ENCODE results near the gene DAND5.

DAND5 gene, protein sequence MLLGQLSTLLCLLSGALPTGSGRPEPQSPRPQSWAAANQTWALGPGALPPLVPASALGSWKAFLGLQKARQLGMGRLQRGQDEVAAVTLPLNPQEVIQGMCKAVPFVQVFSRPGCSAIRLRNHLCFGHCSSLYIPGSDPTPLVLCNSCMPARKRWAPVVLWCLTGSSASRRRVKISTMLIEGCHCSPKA

DNA sequence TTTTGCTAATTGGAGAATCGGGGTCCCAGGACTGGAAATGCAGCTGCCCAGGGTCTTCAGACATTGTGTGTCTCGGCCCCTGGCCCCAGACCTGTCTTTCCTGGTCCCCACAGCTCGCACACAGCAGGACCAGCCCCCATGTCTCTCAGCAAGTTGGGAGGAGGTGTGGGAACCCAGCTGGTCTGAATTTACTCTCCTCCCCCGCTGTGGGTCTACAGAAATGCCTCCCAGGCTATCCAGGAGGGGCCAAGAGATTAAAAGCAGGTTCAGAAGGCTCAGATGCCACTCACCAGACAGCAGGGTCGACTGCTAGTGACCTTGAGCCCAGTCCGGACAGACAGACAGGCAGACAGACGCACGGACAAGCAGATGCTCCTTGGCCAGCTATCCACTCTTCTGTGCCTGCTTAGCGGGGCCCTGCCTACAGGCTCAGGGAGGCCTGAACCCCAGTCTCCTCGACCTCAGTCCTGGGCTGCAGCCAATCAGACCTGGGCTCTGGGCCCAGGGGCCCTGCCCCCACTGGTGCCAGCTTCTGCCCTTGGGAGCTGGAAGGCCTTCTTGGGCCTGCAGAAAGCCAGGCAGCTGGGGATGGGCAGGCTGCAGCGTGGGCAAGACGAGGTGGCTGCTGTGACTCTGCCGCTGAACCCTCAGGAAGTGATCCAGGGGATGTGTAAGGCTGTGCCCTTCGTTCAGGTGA is at the start of gene DAND5:
Gene DAND5 (plus strand): TSS at position 285 of the 697 bp plus-strand sequence. CDS start 85 bp downstream, at position 370.
- H3K9me3 ChIP-seq: no peaks in the 10 kb centered on the region
- in situ Hi-C loops (cut with MboI; ENCODE audit: low sequenced_read_pairs): no loop called here
- no peaks in the 10 kb centered on the region for H3K36me3 ChIP-seq (replicated peaks)
- no peaks in the 10 kb centered on the region for H3K27me3 ChIP-seq (ENCODE audit: low read depth)
- no peak for DNase-seq (ENCODE audit: low spot score in 2 of 2)
- no peak within 1 kb of the TSS for H3K4me3 ChIP-seq
- peaks cover 3% of the 10 kb centered on the region for H3K4me1 ChIP-seq

DNA sequence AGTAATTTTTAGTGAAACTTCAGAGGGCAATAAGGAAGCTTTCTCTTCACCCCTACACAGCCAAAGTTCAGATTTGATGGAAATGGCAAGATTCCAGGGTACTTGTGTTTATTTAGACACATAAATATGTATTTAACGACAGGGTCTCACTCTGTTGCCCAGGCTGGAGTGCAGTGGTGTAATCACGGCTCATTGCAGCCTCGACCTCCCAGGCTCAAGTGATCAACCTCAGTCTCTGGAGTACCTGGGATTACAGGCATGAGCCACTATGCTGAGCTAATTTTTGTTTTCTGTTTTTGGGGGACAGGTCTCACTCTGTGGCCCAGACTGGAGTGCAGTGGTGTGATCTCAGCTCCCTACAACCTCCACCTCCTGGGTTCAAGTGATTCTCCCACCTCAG is 48.3 kb upstream of the DAND5 start:
- in situ Hi-C loops (cut with MboI; ENCODE audit: low sequenced_read_pairs): no loop called here
- Histone ChIP-seq H3K36me3 (replicated peaks) (peaks cover 37% of the 10 kb centered on the region), H3K27me3 (ENCODE audit: low read depth) (no peaks in the 10 kb centered on the region), H3K9me3 (no peaks in the 10 kb centered on the region; the same call in 1 of the 2 replicates), H3K4me3 (no peak overlapping the region), H3K4me1 (peaks cover 2% of the 10 kb centered on the region; the same call in 1 of the 2 replicates)
- DNase-seq (ENCODE audit: low spot score in 2 of 2): no peak

- Histone ChIP-seq H3K4me3 (no peak overlapping the region), H3K36me3 (replicated peaks) (peaks cover 52% of the 10 kb centered on the region), H3K27me3 (ENCODE audit: low read depth) (no peaks in the 10 kb centered on the region), H3K4me1 (peaks cover 2% of the 10 kb centered on the region; the same call in 1 of the 2 replicates), H3K9me3 (no peaks in the 10 kb centered on the region; the same call in 1 of the 2 replicates)
- no peak for DNase-seq (ENCODE audit: low spot score in 2 of 2)
- in situ Hi-C loops (cut with MboI; ENCODE audit: low sequenced_read_pairs): no loop called here
These were observed 46.4 kb upstream of the DAND5 start for GRCh38 chr19:12922959-12923358.

DNA sequence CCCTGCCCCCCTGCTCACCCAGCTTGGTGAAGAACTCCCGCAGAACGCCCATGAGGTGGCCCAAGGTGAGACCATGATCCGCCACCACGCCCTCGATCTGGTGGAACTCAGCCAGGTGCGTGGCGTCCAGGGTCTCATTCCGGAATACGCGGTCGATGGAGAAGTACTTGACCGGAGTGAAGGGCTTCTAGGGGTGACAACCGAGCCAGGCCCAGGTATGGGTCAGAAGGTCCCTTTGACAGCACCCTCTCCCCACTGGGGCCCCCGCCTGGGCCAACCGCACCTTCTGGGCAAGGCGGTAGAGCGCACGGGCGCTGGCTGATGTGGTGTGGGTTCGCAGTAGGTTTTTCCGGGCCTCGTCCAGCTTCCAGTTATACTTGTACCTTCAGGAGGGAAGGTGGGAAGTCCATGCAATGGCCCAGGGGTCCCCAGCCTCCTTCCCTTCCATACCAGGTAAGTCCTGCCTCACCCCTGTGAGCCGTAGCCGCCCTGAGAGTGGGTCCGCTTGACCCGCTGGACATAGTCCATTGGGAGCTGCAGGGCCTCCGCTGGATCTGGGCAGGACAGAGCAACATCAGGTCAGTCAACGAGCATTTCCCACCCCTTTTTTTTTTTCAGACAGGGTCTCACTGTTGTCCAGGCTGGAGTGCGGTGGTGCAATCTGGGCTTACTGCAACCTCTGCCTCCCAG is 44.6 kb upstream of the DAND5 start:
- H3K9me3 ChIP-seq: no peaks in the 10 kb centered on the region
- peaks cover 67% of the 10 kb centered on the region for H3K36me3 ChIP-seq (replicated peaks)

GRCh38 chr19:12930002-12930645 is 39.3 kb upstream of the DAND5 start:
- Histone ChIP-seq H3K36me3 (replicated peaks) (peaks cover 63% of the 10 kb centered on the region), H3K4me1 (peaks cover 10% of the 10 kb centered on the region), H3K9me3 (no peaks in the 10 kb centered on the region), H3K4me3 (no peak overlapping the region), H3K27me3 (ENCODE audit: low read depth) (no peaks in the 10 kb centered on the region)
- no peak for DNase-seq (ENCODE audit: low spot score in 2 of 2)
- in situ Hi-C loops (cut with MboI; ENCODE audit: low sequenced_read_pairs): no loop called here

More for the DNA sequence above, 44.6 kb upstream of the DAND5 start:
- no peak overlapping the region for H3K4me3 ChIP-seq
- no peak for DNase-seq (ENCODE audit: low spot score in 2 of 2)
- H3K27me3 ChIP-seq (ENCODE audit: low read depth): no peaks in the 10 kb centered on the region
- H3K4me1 ChIP-seq: no peaks in the 10 kb centered on the region
- in situ Hi-C loops (cut with MboI; ENCODE audit: low sequenced_read_pairs): no loop called here

GRCh38 chr19:12932392-12933286 is 36.7 kb upstream of the DAND5 start:
- no peaks in the 10 kb centered on the region for H3K27me3 ChIP-seq (ENCODE audit: low read depth)
- peaks cover 41% of the 10 kb centered on the region for H3K36me3 ChIP-seq (replicated peaks)
- DNase-seq (ENCODE audit: low spot score in 2 of 2): no peak
- H3K4me1 ChIP-seq: peaks cover 13% of the 10 kb centered on the region
- H3K4me3 ChIP-seq: peak overlapping the region; percentile 100
- H3K9me3 ChIP-seq: no peaks in the 10 kb centered on the region
- in situ Hi-C loops (cut with MboI; ENCODE audit: low sequenced_read_pairs): no loop called here

DNA sequence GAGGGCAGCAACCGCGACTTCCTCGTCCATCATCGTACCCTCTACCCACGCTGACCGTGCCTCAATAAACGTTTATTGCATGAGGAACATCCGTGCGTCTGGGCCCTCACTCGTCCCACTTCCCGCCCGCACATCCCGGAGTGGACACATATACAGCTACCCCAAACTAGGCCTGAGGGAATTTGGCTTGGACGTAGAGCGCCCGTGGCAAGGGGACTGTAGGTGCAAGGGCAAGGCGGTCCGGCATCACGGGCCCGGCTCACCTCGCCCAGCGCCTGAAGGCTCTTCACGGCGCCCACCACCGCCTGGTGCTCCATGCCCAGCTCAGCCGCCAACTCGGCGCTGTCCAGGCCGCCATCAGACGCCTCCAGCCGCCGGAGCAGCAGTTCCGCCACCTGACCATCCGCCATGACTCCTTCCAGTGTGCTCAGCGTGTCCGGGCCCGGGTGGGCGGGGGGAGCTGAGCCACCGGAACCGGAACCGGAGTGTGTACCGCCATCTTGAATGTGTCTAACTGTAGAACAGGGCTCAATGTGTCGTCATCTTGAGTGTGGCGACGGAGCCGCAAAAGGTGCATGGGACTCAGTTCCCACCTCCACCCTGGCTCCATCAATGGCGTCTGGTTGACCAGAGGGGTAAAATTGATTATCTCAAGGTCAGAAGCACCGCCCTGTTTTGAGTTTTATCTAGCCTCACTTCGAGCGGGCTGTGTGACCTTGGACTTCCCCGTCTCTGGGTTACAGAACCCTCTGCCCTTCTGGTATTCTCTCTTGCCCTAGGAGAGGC is 35.9 kb upstream of the DAND5 start, which contains the start of gene FARSA:
Gene FARSA (minus strand): TSS at position 425 of the 786 bp plus-strand sequence. CDS start 15 bp downstream, at position 410.
- Histone ChIP-seq H3K36me3 (replicated peaks) (peaks cover 37% of the 10 kb centered on the region), H3K4me1 (peaks cover 16% of the 10 kb centered on the region), H3K27me3 (ENCODE audit: low read depth) (no peaks in the 10 kb centered on the region), H3K9me3 (no peaks in the 10 kb centered on the region), H3K4me3 (peak within 1 kb of the TSS; percentile 100)
- peak; percentile 76 to 94 for DNase-seq (ENCODE audit: low spot score in 2 of 2)
- in situ Hi-C loops (cut with MboI; ENCODE audit: low sequenced_read_pairs): no loop called here

DNA sequence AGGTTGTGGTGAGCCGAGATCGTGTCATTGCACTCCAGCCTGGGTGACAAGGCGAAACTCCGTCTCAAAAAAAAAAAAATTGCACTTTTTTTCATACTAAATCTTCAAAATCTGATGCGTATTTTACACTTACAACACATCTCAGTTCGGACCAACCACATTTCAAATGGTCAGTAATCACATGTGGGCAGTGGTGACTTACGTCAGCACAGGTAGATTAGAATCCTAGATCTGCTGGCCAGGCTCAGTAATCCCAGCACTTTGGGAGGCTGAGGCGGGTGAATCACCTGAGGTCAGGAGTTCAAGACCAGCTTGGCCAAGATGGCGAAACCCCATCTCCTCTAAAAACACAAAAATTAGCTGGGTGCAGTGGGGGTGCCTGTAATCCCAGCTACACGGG is 34.3 kb upstream of the DAND5 start:
- peaks cover 25% of the 10 kb centered on the region for H3K4me1 ChIP-seq
- in situ Hi-C loops (cut with MboI; ENCODE audit: low sequenced_read_pairs): no loop called here
- H3K36me3 ChIP-seq (replicated peaks): peaks cover 38% of the 10 kb centered on the region
- no peaks in the 10 kb centered on the region for H3K27me3 ChIP-seq (ENCODE audit: low read depth)
- H3K4me3 ChIP-seq: no peak overlapping the region
- H3K9me3 ChIP-seq: no peaks in the 10 kb centered on the region
- no peak for DNase-seq (ENCODE audit: low spot score in 2 of 2)

GRCh38 chr19:12936582-12936981 is 32.8 kb upstream of the DAND5 start:
- H3K9me3 ChIP-seq: no peaks in the 10 kb centered on the region
- in situ Hi-C loops (cut with MboI; ENCODE audit: low sequenced_read_pairs): no loop called here
- peaks cover 34% of the 10 kb centered on the region for H3K4me1 ChIP-seq
- DNase-seq (ENCODE audit: low spot score in 2 of 2): no peak
- H3K4me3 ChIP-seq: no peak overlapping the region
- peaks cover 40% of the 10 kb centered on the region for H3K36me3 ChIP-seq (replicated peaks)
- H3K27me3 ChIP-seq (ENCODE audit: low read depth): no peaks in the 10 kb centered on the region

DNA sequence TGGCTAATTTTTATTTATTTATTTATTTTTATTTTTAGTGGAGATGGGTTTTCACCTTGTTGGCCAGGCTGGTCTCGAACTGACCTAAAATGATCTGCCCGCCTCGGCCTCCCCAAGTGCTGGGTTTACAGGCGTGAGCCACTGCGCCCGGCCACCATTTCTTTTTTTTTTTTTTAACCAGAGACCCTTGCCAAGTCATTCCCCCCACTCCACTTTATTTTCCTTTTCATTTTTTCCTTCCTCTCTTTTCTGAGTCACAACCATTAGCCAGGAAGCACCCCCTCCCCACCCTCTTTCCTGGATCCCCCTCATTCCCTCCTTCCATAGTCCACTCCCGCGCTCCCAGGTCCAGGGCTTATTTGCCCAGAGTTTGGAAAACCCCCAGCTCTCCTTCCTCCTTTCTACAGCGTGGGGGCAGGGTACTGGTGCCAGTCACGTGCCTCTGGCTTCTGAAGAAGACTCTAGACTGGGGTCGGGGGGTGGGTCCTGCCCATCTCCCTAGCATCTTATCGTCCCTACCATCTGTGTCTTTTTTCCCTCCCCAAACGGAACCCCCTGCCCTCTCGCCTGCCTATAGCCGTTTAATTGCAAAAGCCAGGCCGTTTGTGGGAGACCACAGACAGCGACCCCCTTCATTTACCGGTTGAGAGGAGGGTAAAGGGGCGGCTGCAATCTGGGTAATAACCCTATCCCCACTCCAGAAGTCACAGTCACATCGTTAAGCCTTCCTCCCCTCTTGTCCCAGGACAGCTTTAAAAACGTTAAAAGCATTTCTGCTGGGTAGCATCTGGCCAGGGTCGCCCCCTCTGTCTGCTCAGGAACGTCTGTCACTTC is 32.1 kb upstream of the DAND5 start:
- Histone ChIP-seq H3K4me3 (peak overlapping the region; percentile 100), H3K27me3 (ENCODE audit: low read depth) (no peaks in the 10 kb centered on the region), H3K9me3 (no peaks in the 10 kb centered on the region), H3K36me3 (replicated peaks) (peaks cover 45% of the 10 kb centered on the region), H3K4me1 (peaks cover 31% of the 10 kb centered on the region)
- peak in 1 of 2 experiments; percentile 64 for DNase-seq (ENCODE audit: low spot score in 2 of 2)
- in situ Hi-C loops (cut with MboI; ENCODE audit: low sequenced_read_pairs): no loop called here

DNA sequence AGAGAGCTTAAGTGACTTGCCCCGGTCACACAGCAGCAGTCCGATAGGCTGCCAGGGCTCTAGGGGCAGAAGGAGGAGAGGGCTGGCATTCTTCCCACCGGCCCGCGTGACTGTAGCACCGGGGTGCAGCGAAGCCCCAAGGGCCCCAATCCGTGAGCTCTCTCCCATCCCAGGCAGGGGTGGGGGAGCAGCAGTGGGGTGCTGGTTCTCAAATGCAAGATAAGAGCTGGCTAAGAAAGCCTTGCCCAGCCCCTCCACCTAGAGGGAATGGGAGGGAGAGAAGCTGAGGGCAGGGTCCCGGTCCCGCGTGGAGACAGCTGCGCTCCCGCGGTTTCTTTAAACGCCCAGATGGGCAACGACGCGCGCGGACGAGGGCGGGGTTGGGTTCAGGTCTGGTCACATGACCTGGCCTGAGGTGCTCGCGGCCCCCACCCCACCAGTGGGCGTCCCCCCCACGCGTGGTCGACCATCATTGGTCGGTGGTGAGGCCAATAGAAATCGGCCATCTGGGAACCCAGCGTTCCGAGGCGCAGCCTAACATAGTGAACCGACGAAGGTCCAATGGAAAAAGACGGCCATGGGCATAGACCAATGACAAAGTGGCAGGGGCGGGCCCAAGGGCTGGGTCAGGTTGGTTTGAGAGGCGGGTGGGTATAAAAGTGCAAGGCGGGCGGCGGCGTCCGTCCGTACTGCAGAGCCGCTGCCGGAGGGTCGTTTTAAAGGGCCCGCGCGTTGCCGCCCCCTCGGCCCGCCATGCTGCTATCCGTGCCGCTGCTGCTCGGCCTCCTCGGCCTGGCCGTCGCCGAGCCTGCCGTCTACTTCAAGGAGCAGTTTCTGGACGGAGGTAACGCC is 31.2 kb upstream of the DAND5 start, which contains the start of gene CALR:
Gene CALR (plus strand): TSS at position 683 of the 852 bp plus-strand sequence. CDS start 71 bp downstream, at position 754.
- peak within 1 kb of the TSS; percentile 100 for H3K4me3 ChIP-seq
- peaks cover 31% of the 10 kb centered on the region for H3K4me1 ChIP-seq
- no peaks in the 10 kb centered on the region for H3K27me3 ChIP-seq (ENCODE audit: low read depth)
- DNase-seq (ENCODE audit: low spot score in 2 of 2): peak; percentile 98 to 100
- in situ Hi-C loops (cut with MboI; ENCODE audit: low sequenced_read_pairs): no loop called here
- H3K36me3 ChIP-seq (replicated peaks): peaks cover 51% of the 10 kb centered on the region
- H3K9me3 ChIP-seq: no peaks in the 10 kb centered on the region
